ENCODE measurements around the gene CEP20. TPM values are rescaled to one million over a fixed set of nuclear protein-coding genes. Genes with fewer than 3 reads are reported as not detected.

Gene CEP20
- total RNA-seq, 1 donor from 2014 or later = 7.6 TPM

- H3K9me3 ChIP-seq = no peaks in the 10 kb centered on the region
- no peak overlapping the region for H3K27ac ChIP-seq
- no peak for TF ChIP-seq CTCF (IDR thresholded peaks at IDR 0.05)
- H3K4me1 ChIP-seq = no peaks in the 10 kb centered on the region
- H3K4me3 ChIP-seq = no peak overlapping the region
- DNase-seq (ENCODE audit: low spot score in 2 of 2) = no peak
- intact Hi-C loops (cut with DNase I) = no loop called here
- H3K27me3 ChIP-seq = no peaks in the 10 kb centered on the region
- H3K36me3 ChIP-seq = no peaks in the 10 kb centered on the region
Observed at GRCh38 chr16:15903960-15904359, 15.6 kb upstream of the CEP20 start.

- Histone ChIP-seq H3K36me3 (no peaks in the 10 kb centered on the region), H3K27me3 (no peaks in the 10 kb centered on the region), H3K4me3 (no peak overlapping the region), H3K4me1 (no peaks in the 10 kb centered on the region), H3K27ac (no peak overlapping the region), H3K9me3 (no peaks in the 10 kb centered on the region)
- TF ChIP-seq CTCF (IDR thresholded peaks at IDR 0.05) = no peak
- intact Hi-C loops (cut with DNase I) = no loop called here
- no peak for DNase-seq (ENCODE audit: low spot score in 2 of 2)
Observed at GRCh38 chr16:15900901-15901500, 12.6 kb upstream of the CEP20 start.

- H3K36me3 ChIP-seq = no peaks in the 10 kb centered on the region
- H3K27me3 ChIP-seq = no peaks in the 10 kb centered on the region
- intact Hi-C loops (cut with DNase I) = no loop called here
- H3K9me3 ChIP-seq = no peaks in the 10 kb centered on the region
- DNase-seq (ENCODE audit: low spot score in 2 of 2) = no peak
- H3K27ac ChIP-seq = no peak overlapping the region
- H3K4me1 ChIP-seq = no peaks in the 10 kb centered on the region
- H3K4me3 ChIP-seq = no peak overlapping the region
- no peak for TF ChIP-seq CTCF (IDR thresholded peaks at IDR 0.05)
Observed at GRCh38 chr16:15900357-15900756, 12.0 kb upstream of the CEP20 start.

- no peaks in the 10 kb centered on the region for H3K36me3 ChIP-seq
- no peak for DNase-seq (ENCODE audit: low spot score in 2 of 2)
- H3K9me3 ChIP-seq = no peaks in the 10 kb centered on the region
- H3K27me3 ChIP-seq = no peaks in the 10 kb centered on the region
- H3K27ac ChIP-seq = no peak overlapping the region
- H3K4me3 ChIP-seq = no peak overlapping the region
- no peaks in the 10 kb centered on the region for H3K4me1 ChIP-seq
- intact Hi-C loops (cut with DNase I) = no loop called here
- no peak for TF ChIP-seq CTCF (IDR thresholded peaks at IDR 0.05)
Observed at GRCh38 chr16:15899538-15900100, 11.2 kb upstream of the CEP20 start.

GRCh38 chr16:15898654-15899053 lies 10.3 kb upstream of the CEP20 start:
- Histone ChIP-seq H3K36me3 (no peaks in the 10 kb centered on the region), H3K4me1 (no peaks in the 10 kb centered on the region), H3K27me3 (no peaks in the 10 kb centered on the region), H3K4me3 (no peak overlapping the region), H3K9me3 (no peaks in the 10 kb centered on the region), H3K27ac (no peak overlapping the region)
- no peak for TF ChIP-seq CTCF (IDR thresholded peaks at IDR 0.05)
- DNase-seq (ENCODE audit: low spot score in 2 of 2) = no peak
- intact Hi-C loops (cut with DNase I) = no loop called here
